ENCODE measurements around the gene ECHS1. TPM values are rescaled to one million over a fixed set of nuclear protein-coding genes. Genes with fewer than 3 reads are reported as not detected.

Gene ECHS1
- polyA plus RNA-seq, 1 donor = 126 TPM

DNA sequence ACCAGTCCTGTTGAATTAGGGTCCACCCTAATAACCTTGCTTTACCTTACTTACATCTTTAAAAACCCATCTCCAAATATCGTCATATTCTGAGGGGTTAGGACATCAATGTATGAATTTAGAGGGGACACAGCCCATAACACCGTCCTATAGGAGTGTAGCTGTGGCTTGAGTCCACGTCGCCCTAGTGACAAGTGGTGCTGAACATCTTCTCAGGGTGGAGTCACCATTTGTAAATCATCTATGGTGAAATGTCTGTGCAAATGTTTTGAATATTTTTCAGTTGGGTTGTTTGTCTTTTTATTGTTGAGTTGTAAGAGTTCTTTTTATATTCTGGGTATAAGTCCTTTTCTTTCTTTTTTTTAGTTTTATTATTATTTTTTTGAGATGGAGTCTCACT lies 31.2 kb downstream of the ECHS1 start:
- Histone ChIP-seq H3K4me1 (ENCODE audit: control insufficient read depth, insufficient read depth, low read length) (peaks cover 11% of the 10 kb centered on the region), H3K27ac (ENCODE audit: low read length) (no peak overlapping the region), H3K36me3 (ENCODE audit: control insufficient read depth, insufficient read depth, low read length) (no peaks in the 10 kb centered on the region), H3K9me3 (ENCODE audit: control insufficient read depth, low read depth, low read length) (peaks cover 23% of the 10 kb centered on the region), H3K27me3 (ENCODE audit: control insufficient read depth, insufficient read depth, low read length) (peaks cover 15% of the 10 kb centered on the region), H3K4me3 (ENCODE audit: low read length) (no peak overlapping the region)
- no peak for DNase-seq
- no CpG with 5 or more reads among the region's 4 CpGs for WGBS (ENCODE audit: insufficient coverage, low lambda C conversion rate)

DNA sequence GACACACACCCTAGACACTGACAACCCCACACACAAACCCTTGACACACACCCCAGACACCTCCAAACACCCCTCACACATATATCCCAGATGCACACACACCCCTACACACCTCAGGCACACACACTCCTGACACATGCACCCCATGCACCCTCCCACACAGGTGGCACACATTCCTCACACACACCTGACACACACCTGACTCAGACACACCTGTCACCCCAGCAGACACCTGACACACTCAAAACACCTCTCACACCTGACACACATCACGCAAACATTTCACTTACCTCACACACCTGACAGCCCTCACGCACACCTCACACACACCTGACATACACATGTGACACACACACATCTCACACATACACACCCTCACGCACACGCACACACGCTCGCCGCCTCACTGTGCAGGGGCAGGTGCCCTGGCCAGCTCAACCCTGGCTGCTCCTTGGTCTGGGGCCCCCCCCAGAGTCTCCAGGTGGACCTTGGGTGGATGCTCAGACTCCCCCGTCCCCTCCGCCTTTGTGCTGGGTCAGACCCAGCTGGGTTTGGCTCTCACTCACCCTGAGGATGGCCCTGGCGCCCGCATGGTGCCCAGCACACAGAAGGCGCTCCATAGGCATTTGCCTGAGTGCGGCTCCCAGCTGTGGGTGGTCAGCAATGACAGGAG lies 33.3 kb downstream of the ECHS1 start:
- H3K4me1 ChIP-seq (ENCODE audit: control insufficient read depth, insufficient read depth, low read length) = peaks cover 16% of the 10 kb centered on the region
- no peak overlapping the region for H3K27ac ChIP-seq (ENCODE audit: low read length)
- no peaks in the 10 kb centered on the region for H3K36me3 ChIP-seq (ENCODE audit: control insufficient read depth, insufficient read depth, low read length)
- no peak overlapping the region for H3K4me3 ChIP-seq (ENCODE audit: low read length)
- peaks cover 36% of the 10 kb centered on the region for H3K27me3 ChIP-seq (ENCODE audit: control insufficient read depth, insufficient read depth, low read length)
- H3K9me3 ChIP-seq (ENCODE audit: control insufficient read depth, low read depth, low read length) = peaks cover 27% of the 10 kb centered on the region
- no peak for DNase-seq
- WGBS (ENCODE audit: insufficient coverage, low lambda C conversion rate) = 100% methylated on average over 2 of the region's 13 CpGs

DNA sequence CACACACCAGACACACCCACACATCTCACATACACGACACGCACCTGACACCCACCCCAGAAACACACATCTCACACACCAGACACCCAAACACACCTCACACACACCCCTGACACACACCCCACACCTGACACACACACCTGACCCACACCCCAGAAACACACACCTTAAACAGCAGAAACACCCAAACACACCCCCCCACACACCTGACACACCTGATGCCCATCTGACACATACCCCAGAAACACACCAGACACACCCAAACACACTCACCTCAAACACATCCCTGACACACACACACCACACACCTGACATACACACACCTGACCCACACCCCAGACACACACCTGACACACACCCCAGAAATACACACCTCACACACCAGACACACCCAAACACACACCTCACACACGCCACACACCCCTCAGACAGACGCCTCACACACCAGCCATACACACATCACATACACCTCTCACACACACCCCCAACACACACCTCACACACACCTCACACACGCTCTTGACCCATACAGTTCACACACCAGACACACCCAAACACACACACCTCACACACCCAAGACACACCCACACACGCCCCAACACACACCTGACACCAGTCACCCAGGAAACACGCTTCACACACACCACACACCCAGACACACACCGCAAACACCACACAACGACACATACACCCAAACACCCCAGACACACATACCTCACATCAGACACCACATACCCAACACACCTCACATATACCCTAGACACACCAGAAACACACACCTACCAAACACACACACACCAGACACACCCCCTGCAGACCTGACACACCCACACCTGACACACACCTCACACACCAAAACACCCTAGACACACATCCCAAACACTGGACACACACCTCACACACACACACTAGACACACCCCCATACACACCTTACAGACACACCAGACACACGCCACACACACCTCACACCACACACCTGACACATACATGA lies 34.8 kb downstream of the ECHS1 start:
- Histone ChIP-seq H3K36me3 (ENCODE audit: control insufficient read depth, insufficient read depth, low read length) (no peaks in the 10 kb centered on the region), H3K4me3 (ENCODE audit: low read length) (no peak overlapping the region), H3K27ac (ENCODE audit: low read length) (no peak overlapping the region), H3K9me3 (ENCODE audit: control insufficient read depth, low read depth, low read length) (peaks cover 33% of the 10 kb centered on the region), H3K4me1 (ENCODE audit: control insufficient read depth, insufficient read depth, low read length) (peaks cover 12% of the 10 kb centered on the region), H3K27me3 (ENCODE audit: control insufficient read depth, insufficient read depth, low read length) (peaks cover 44% of the 10 kb centered on the region)
- no peak for DNase-seq
- no CpG with 5 or more reads among the region's 10 CpGs for WGBS (ENCODE audit: insufficient coverage, low lambda C conversion rate)

DNA sequence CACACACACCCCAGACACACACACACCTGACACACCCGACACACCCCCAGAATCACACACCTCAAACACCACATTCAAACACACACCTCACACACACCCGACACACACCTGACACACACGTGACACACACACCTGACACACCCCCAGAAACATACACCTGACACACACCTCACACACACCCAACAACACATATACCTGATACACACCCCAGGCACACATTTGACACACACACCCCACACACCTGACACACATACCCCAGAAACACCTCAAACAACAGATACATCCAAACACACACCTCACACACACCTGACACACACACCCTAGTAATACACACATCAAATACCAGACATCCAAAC lies 35.8 kb downstream of the ECHS1 start:
- DNase-seq = no peak
- Histone ChIP-seq H3K36me3 (ENCODE audit: control insufficient read depth, insufficient read depth, low read length) (no peaks in the 10 kb centered on the region), H3K27ac (ENCODE audit: low read length) (no peak overlapping the region), H3K4me1 (ENCODE audit: control insufficient read depth, insufficient read depth, low read length) (peaks cover 5% of the 10 kb centered on the region), H3K9me3 (ENCODE audit: control insufficient read depth, low read depth, low read length) (peaks cover 35% of the 10 kb centered on the region), H3K4me3 (ENCODE audit: low read length) (no peak overlapping the region), H3K27me3 (ENCODE audit: control insufficient read depth, insufficient read depth, low read length) (peaks cover 52% of the 10 kb centered on the region)
- WGBS (ENCODE audit: insufficient coverage, low lambda C conversion rate) = no CpG with 5 or more reads among the region's 3 CpGs

DNA sequence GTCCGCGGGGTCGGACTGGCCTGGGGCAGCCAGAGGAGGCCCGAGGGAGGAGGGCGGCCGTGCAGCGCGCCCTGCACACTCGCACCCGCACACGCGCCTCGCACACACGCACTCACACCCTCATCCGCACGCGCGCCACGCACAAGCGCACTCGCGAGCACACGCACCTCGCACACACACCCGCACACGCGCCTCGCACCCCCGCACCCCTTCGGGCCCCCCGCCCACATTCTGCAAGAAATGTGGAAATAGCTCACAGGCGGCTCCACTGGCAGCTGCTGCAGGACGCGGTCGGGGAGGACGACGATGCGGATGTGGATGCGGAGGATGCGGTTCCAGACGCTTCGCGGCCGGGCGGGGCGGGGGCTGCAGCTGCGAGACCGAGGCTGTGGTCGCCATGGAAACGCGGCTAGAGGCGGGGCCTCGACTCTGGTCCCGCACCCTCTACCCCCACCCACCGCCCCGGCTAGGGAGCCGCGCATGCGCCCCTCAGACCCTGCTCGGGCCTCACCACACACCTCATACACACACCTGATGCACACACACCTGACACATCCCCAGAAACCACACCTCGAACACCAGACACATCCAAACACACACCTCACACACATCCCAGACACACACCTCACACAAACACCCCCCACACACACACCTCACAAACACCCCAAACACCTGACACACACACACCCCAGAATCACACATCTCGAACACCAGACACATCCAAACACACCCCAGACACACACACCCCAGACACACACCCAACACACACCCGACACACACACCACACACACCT lies 36.4 kb downstream of the ECHS1 start, which contains the start of gene CALY:
TSS of gene CALY (minus strand) at position 320 of the 793 bp plus-strand sequence. CDS start 7,907 bp downstream, outside the sequence.
- H3K27ac ChIP-seq (ENCODE audit: low read length) = no peak within 1 kb of the TSS
- no CpG with 5 or more reads among the region's 63 CpGs for WGBS (ENCODE audit: insufficient coverage, low lambda C conversion rate)
- peaks cover 5% of the 10 kb centered on the region for H3K4me1 ChIP-seq (ENCODE audit: control insufficient read depth, insufficient read depth, low read length)
- peaks cover 35% of the 10 kb centered on the region for H3K9me3 ChIP-seq (ENCODE audit: control insufficient read depth, low read depth, low read length)
- no peaks in the 10 kb centered on the region for H3K36me3 ChIP-seq (ENCODE audit: control insufficient read depth, insufficient read depth, low read length)
- peak in 1 of 2 donors; percentile 36 for DNase-seq
- H3K27me3 ChIP-seq (ENCODE audit: control insufficient read depth, insufficient read depth, low read length) = peaks cover 57% of the 10 kb centered on the region
- H3K4me3 ChIP-seq (ENCODE audit: low read length) = no peak within 1 kb of the TSS

DNA sequence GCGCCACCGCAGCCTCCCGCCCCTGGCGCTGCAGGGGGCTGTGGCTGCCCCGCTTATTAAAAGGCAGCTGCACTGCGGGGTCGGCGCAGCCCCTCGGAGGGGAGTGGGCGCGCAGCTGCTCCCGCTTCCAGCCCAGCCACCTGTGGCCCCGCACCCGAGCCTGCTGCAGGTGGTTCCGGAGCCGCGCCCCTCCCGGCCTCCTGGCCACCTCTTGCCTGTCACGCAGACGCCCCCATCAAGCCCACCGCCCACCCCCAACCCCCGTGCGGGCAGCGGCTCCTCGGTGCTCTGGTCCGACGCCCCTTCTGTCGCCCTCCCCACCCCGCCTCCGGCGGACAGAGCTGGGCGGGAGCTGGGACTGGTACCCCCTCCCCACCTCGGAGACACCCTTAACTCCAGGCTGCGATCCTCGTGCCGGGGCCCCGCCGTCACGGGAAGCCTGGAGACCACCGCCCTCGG lies 37.0 kb downstream of the ECHS1 start:
- Histone ChIP-seq H3K27ac (ENCODE audit: low read length) (no peak overlapping the region), H3K27me3 (ENCODE audit: control insufficient read depth, insufficient read depth, low read length) (peaks cover 63% of the 10 kb centered on the region)
- no peak for DNase-seq

DNA sequence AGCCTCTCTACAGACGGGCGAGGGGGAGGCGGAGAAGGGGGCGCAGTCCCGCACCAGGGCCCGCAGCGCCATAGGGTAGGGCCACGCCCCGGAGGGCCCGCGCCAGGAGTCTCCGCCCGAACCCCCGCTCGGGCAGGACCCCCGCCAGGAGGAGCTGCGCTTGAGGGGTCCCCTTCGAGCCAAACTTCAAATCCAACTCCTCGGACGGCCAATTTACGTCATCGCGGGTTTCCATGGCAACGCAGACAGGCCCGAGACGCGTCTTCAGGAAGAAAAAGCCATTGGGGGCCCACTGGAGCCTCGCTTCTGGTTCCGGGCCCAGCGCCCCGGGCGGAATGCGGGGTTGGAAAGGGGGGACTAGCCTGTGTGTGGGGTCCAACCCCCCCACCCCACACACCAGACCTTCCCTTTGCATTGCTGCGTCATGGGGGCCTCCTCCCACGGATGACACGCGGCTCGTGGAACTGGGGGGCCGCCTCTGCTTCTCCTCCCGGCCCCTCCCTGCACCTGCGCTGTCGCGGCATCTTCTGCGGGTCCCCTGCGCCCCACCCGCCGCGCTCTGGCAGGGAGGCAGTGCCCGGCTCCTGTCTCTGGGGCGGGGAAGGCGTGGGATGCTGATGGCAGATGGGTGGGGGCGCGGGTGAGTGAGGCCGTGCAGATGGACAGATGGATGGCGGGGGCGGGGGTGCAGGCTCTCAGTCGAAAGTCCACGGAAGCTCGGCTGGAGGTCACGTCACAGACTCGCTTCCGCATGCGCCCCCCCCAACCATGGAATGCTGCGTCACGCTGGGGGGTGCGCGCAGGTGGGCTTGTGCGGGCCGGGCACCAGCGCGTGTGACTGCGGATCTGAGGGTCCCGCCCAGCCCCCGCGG lies 37.7 kb downstream of the ECHS1 start:
- WGBS (ENCODE audit: insufficient coverage, low lambda C conversion rate) = no CpG with 5 or more reads among the region's 75 CpGs
- Histone ChIP-seq H3K9me3 (ENCODE audit: control insufficient read depth, low read depth, low read length) (peaks cover 35% of the 10 kb centered on the region), H3K36me3 (ENCODE audit: control insufficient read depth, insufficient read depth, low read length) (no peaks in the 10 kb centered on the region), H3K4me3 (ENCODE audit: low read length) (peak overlapping the region; percentile 21), H3K27me3 (ENCODE audit: control insufficient read depth, insufficient read depth, low read length) (peaks cover 68% of the 10 kb centered on the region), H3K27ac (ENCODE audit: low read length) (no peak overlapping the region), H3K4me1 (ENCODE audit: control insufficient read depth, insufficient read depth, low read length) (peaks cover 5% of the 10 kb centered on the region)
- peak in 1 of 2 donors; percentile 61 for DNase-seq

More for the DNA sequence above, 37.0 kb downstream of the ECHS1 start:
- Histone ChIP-seq H3K36me3 (ENCODE audit: control insufficient read depth, insufficient read depth, low read length) (no peaks in the 10 kb centered on the region), H3K4me3 (ENCODE audit: low read length) (no peak overlapping the region), H3K9me3 (ENCODE audit: control insufficient read depth, low read depth, low read length) (peaks cover 35% of the 10 kb centered on the region), H3K4me1 (ENCODE audit: control insufficient read depth, insufficient read depth, low read length) (peaks cover 5% of the 10 kb centered on the region)
- WGBS (ENCODE audit: insufficient coverage, low lambda C conversion rate) = no CpG with 5 or more reads among the region's 41 CpGs

DNA sequence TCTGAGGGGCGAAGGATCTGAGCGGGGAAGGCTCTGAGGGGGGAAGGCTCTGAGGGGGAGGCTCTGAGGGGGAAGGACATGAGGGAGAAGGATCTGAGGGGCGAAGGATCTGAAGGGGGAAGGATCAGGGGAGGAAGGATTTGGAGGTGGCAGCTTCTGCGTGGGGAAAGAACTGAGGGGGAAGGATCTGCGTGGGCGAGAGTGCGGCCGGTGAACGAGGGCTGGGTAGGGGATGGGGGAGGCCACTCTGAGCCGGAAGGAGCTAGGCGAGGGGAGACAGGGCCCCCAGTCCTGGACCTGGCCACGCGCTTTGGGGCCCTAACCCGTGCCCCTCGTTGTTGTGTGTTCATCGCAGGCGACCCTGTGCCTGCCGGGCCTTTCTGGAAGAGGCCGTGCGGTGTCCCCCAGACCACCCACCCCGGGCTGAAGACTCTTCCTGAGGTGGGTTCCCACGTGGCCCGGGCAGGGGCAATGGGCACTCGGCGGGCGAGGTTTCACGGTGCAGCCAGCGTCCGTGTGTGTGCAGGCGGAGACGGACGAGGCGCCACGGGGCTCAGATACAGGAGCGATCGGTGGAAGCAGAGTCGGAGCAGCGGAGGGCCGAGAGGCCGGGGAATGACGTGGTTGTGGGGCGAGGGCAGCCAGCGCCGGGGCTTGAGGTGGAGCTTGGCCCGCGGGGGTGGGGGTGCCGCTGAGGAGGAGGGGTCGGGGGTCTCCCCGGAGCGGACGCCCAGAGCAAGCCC lies 38.5 kb downstream of the ECHS1 start:
- H3K36me3 ChIP-seq (ENCODE audit: control insufficient read depth, insufficient read depth, low read length) = no peaks in the 10 kb centered on the region
- H3K4me3 ChIP-seq (ENCODE audit: low read length) = no peak overlapping the region
- H3K9me3 ChIP-seq (ENCODE audit: control insufficient read depth, low read depth, low read length) = peaks cover 35% of the 10 kb centered on the region
- DNase-seq = peak in 1 of 2 donors; percentile 19
- H3K4me1 ChIP-seq (ENCODE audit: control insufficient read depth, insufficient read depth, low read length) = peaks cover 7% of the 10 kb centered on the region
- no CpG with 5 or more reads among the region's 51 CpGs for WGBS (ENCODE audit: insufficient coverage, low lambda C conversion rate)
- H3K27ac ChIP-seq (ENCODE audit: low read length) = no peak overlapping the region
- peaks cover 73% of the 10 kb centered on the region for H3K27me3 ChIP-seq (ENCODE audit: control insufficient read depth, insufficient read depth, low read length)
